GM12891 (cell line): ENCODE data around the gene CCR2.

ENCODE experiments used
- PAX5 ChIP-seq: IDR thresholded peaks from 2 replicates; pipeline ENCODE4 v1.6.1; 2011; ENCODE audit warnings: low read length, moderate library complexity, mild to moderate bottlenecking; ENCODE audit not compliant: insufficient read depth, severe bottlenecking
- POLR2A ChIP-seq: IDR thresholded peaks from 2 replicates; pipeline ENCODE4 v1.6.1; 2011; ENCODE audit warnings: low read depth, low read length, control low read depth
- POLR2AphosphoS5 ChIP-seq: IDR thresholded peaks from 2 replicates; pipeline ENCODE4 v1.6.1; 2011; ENCODE audit warnings: low read depth, low read length, control low read depth
- SPI1 ChIP-seq: IDR thresholded peaks from 2 replicates; pipeline ENCODE4 v1.6.1; 2011; ENCODE audit warnings: low read depth, low read length, control low read depth
- TAF1 ChIP-seq: IDR thresholded peaks from 2 replicates; pipeline ENCODE4 v1.6.1; 2011; ENCODE audit warnings: low read depth, low read length, control low read depth

- TF ChIP-seq POLR2AphosphoS5 (no peak), TAF1 (no peak), POLR2A (no peak), PAX5 (no peak), SPI1 (peak; percentile 80)
These were observed 6.0 kb downstream of the CCR2 start for GRCh38 chr3:46359733-46360493.
